DMS79 treated with DMSO at 0.1 percent for 48 hours (cell line): Measurements from ENCODE around the gene CFP.
"Not testable (repeated sequence)": the region's sequence is repeated elsewhere in the genome, so short reads cannot be mapped to it uniquely, and the experiment has no call there.

Experiments
- DNase-seq: peaks from one replicate; lab custom pipeline; 2025; lab: John Stamatoyannopoulos, UW

Gene CFP

GRCh38 chrX:47629419-47630200, at the start of gene CFP:
Gene CFP, minus strand, starts transcription at chrX:47629930. Its CDS starts 86 bp downstream, at chrX:47629844.
- no peak for DNase-seq

GRCh38 chrX:47675959-47676859, 46.5 kb upstream of the CFP start:
- DNase-seq: not testable (repeated sequence)

GRCh38 chrX:47674776-47675175, 45.0 kb upstream of the CFP start:
- no peak for DNase-seq

GRCh38 chrX:47665797-47666196, 36.1 kb upstream of the CFP start:
- not testable (repeated sequence) for DNase-seq

GRCh38 chrX:47664737-47665136, 35.0 kb upstream of the CFP start:
- DNase-seq: no peak

- no peak for DNase-seq
Measured at GRCh38 chrX:47662144-47662657, 32.5 kb upstream of the CFP start.

GRCh38 chrX:47661539-47661938, 31.8 kb upstream of the CFP start:
- no peak for DNase-seq

GRCh38 chrX:47659421-47659726, 29.6 kb upstream of the CFP start:
- no peak for DNase-seq

GRCh38 chrX:47658684-47659420, 29.1 kb upstream of the CFP start, which contains the start of gene UXT:
Gene UXT, minus strand, starts transcription at chrX:47659180. Its CDS starts 253 bp downstream, at chrX:47658927.
- DNase-seq: peak; percentile 86

- DNase-seq: no peak
Measured at GRCh38 chrX:47658301-47658683, 28.6 kb upstream of the CFP start.

GRCh38 chrX:47651043-47651905, 21.5 kb upstream of the CFP start:
- DNase-seq: no peak

GRCh38 chrX:47650164-47651042, 20.7 kb upstream of the CFP start, which contains the start of gene ELK1:
Gene ELK1, minus strand, starts transcription at chrX:47650563. Its CDS starts 9,122 bp downstream, at chrX:47641441.
- peak; percentile 91 for DNase-seq

GRCh38 chrX:47649781-47650163, 20.0 kb upstream of the CFP start:
- no peak for DNase-seq

- DNase-seq: no peak
Measured at GRCh38 chrX:47649271-47649670, 19.5 kb upstream of the CFP start.

GRCh38 chrX:47648376-47648775, 18.6 kb upstream of the CFP start:
- DNase-seq: no peak

GRCh38 chrX:47646636-47647035, 16.9 kb upstream of the CFP start:
- no peak for DNase-seq

GRCh38 chrX:47645530-47645929, 15.8 kb upstream of the CFP start:
- DNase-seq: no peak

- DNase-seq: no peak
Measured at GRCh38 chrX:47644557-47645091, 14.9 kb upstream of the CFP start.

- no peak for DNase-seq
Measured at GRCh38 chrX:47643926-47644325, 14.2 kb upstream of the CFP start.

- DNase-seq: no peak
Measured at GRCh38 chrX:47638816-47639215, 9.1 kb upstream of the CFP start.
